PFSK-1 (cell line): ENCODE results near the gene WDR33.

ENCODE experiments used
- FOXP2 ChIP-seq: optimal IDR thresholded peaks from 2 replicates; pipeline ENCODE3; 2011; ENCODE audit warnings: borderline replicate concordance, control low read depth, inconsistent platforms; ENCODE audit not compliant: insufficient read depth; ENCODE audit errors: extremely low read length, extremely low read depth
- POLR2AphosphoS5 ChIP-seq: IDR thresholded peaks from 2 replicates; pipeline ENCODE4 v1.6.1; 2012; ENCODE audit warnings: low read depth, mild to moderate bottlenecking, control low read depth, low read length, moderate library complexity
- REST ChIP-seq, 2 experiments: IDR thresholded peaks; 2 replicates each; pipeline versions ENCODE4 v1.6.1 to v1.8.0; 2011 to 2012; ENCODE audit warnings: low read depth in 2 of 2, low read length in 2 of 2, control low read depth in 1 of 2, inconsistent platforms in 1 of 2, mild to moderate bottlenecking in 1 of 2, moderate library complexity in 1 of 2; ENCODE audit not compliant: insufficient read depth in 1 of 2
- SIN3A ChIP-seq: IDR thresholded peaks from 2 replicates; pipeline ENCODE4 v1.6.1; 2012; ENCODE audit warnings: mild to moderate bottlenecking, low read length, moderate library complexity, borderline replicate concordance; ENCODE audit not compliant: insufficient read depth
- TAF1 ChIP-seq: IDR thresholded peaks from 2 replicates; pipeline ENCODE4 v1.6.1; 2012; ENCODE audit warnings: low read length, control low read depth, borderline replicate concordance; ENCODE audit not compliant: insufficient read depth

- TF ChIP-seq TAF1 (no peak), POLR2AphosphoS5 (no peak), REST (IDR thresholded peaks at IDR 0.05; ENCODE audit: insufficient read depth in 1 of 2, low read depth in 2 of 2, low read length in 2 of 2) (no peak), FOXP2 (no peak), SIN3A (no peak)
Observed at GRCh38 chr2:127663566-127664064, 147.4 kb downstream of the WDR33 start.
